A375 (cell line): ENCODE data around the gene IL33. TPM values are rescaled to one million over a fixed set of nuclear protein-coding genes. Genes with fewer than 3 reads are reported as not detected.

Experiments
- total RNA-seq: library from RNA; depleted of rRNA; stranded (reverse); fragments of >200 nt; shearing (Covaris generic); gene quantifications from 2 replicates; pipeline ENCODE4 v1.2.3, GENCODE V29; 2014; rRNA removed

The IL33 gene
- not detected in 2 replicates for total RNA-seq

GRCh38 chr9:6215562-6215961 is at the start of gene IL33:
TSS of gene IL33 (plus strand) at chr9:6215807. CDS start at chr9:6241695, 25,888 bp downstream.

Other genes starting within 250 kb of the IL33 start
- 15.1 and 18.5 TPM in 2 replicates for gene RANBP6, start 200.2 kb upstream of the IL33 start, total RNA-seq
- not detected in 2 replicates for gene TPD52L3, start 112.6 kb downstream of the IL33 start, total RNA-seq
- 53.2 and 61.0 TPM in 2 replicates for gene UHRF2, start 197.4 kb downstream of the IL33 start, total RNA-seq